D721Med (cell line): ENCODE data around the gene DGUOK.
"Not testable (repeated sequence)": the region's sequence is repeated elsewhere in the genome, so short reads cannot be mapped to it uniquely, and the experiment has no call there.

Experiments used
- DNase-seq: peaks from one replicate; pipeline ENCODE4 v3.0.0; 2011; ENCODE audit warnings: low spot score; ENCODE audit not compliant: insufficient read length
- FAIRE-seq: peaks from 2 replicates; lab custom pipeline; 2011; peaks lifted over from hg19 to GRCh38; lab: Jason Lieb, UNC
- CTCF ChIP-seq: IDR thresholded peaks from 2 replicates; pipeline ENCODE4 v1.5.1; 2012; ENCODE audit warnings: mild to moderate bottlenecking, control low read depth; ENCODE audit not compliant: insufficient read depth; ENCODE audit errors: missing control alignments

DGUOK gene

GRCh38 chr2:73902284-73902683 is 24.4 kb upstream of the DGUOK start:
- DNase-seq (no peak), FAIRE-seq (no peak)
- TF ChIP-seq CTCF, result no peak

- no peak for TF ChIP-seq CTCF
- no peak for FAIRE-seq
- no peak for DNase-seq
Measured at GRCh38 chr2:73903313-73903712, 23.4 kb upstream of the DGUOK start.

- FAIRE-seq, DNase-seq: not testable (repeated sequence)
Measured at GRCh38 chr2:73903949-73904613, 22.6 kb upstream of the DGUOK start.

GRCh38 chr2:73904952-73905351 is 21.7 kb upstream of the DGUOK start:
- TF ChIP-seq CTCF, result no peak
- DNase-seq (no peak), FAIRE-seq (no peak)

- DNase-seq (no peak), FAIRE-seq (no peak)
- TF ChIP-seq CTCF, result no peak
Measured at GRCh38 chr2:73906847-73907505, 19.7 kb upstream of the DGUOK start.

GRCh38 chr2:73907840-73908452 is 18.7 kb upstream of the DGUOK start:
- peak; percentile 35 for TF ChIP-seq CTCF
- FAIRE-seq (no peak), DNase-seq (no peak)

- TF ChIP-seq CTCF, result no peak
- DNase-seq (no peak), FAIRE-seq (no peak)
Measured at GRCh38 chr2:73908689-73909652, 17.7 kb upstream of the DGUOK start.
